Activated CD8-positive, alpha-beta memory T cell treated with anti-CD3 and anti-CD28 coated beads, Interleukin-2, amount 50 U/mL, for 1 hour (primary cell): ENCODE measurements around the gene EFCAB8.

Experiments used
- DNase-seq: peaks from one replicate; pipeline ENCODE4 v3.0.0-alpha.2; 2020; ENCODE audit errors: extremely low read depth

Gene EFCAB8

GRCh38 chr20:33007376-33008335 is 148.9 kb downstream of the EFCAB8 start, which contains the start of gene BPIFB2:
TSS of gene BPIFB2 (plus strand) at chr20:33007704. CDS start at chr20:33008575, 871 bp downstream.
- no peak for DNase-seq

GRCh38 chr20:33008336-33009213 is 149.9 kb downstream of the EFCAB8 start:
- no peak for DNase-seq

GRCh38 chr20:33009214-33010132 is 150.8 kb downstream of the EFCAB8 start:
- DNase-seq, result no peak

GRCh38 chr20:33010133-33010504 is 151.4 kb downstream of the EFCAB8 start:
- no peak for DNase-seq

GRCh38 chr20:33010674-33011449 is 152.1 kb downstream of the EFCAB8 start:
- no peak for DNase-seq
